Measurements from ENCODE around the gene TRAF4.

GRCh38 chr17:28734712-28735241 lies 9.0 kb upstream of the TRAF4 start:
- TF ChIP-seq POLR2AphosphoS5 (IDR thresholded peaks at IDR 0.05; ENCODE audit: borderline replicate concordance, low read depth, low read length) (no peak), EZH2 (IDR thresholded peaks at IDR 0.05) (no peak), FOXP2 (optimal IDR thresholded peaks at IDR 0.05; ENCODE audit: control extremely low read depth, extremely low read length, insufficient read depth) (no peak)
